Liver (tissue), 9 donors: ENCODE data around the gene CXCL16. TPM values are rescaled to one million over a fixed set of nuclear protein-coding genes. Genes with fewer than 3 reads are reported as not detected.

Experiments
- DNase-seq: peaks from one replicate; pipeline ENCODE4 v3.0.0-alpha.2; 2017; ENCODE audit warnings: low spot score
- H3K27ac ChIP-seq, 2 donors: one replicate each; pipeline ENCODE4 v1.7.0; 2013; ENCODE audit warnings: inconsistent platforms in 2 of 2, low read length in 2 of 2, control low read depth in 1 of 2, low read depth in 1 of 2, mild to moderate bottlenecking in 1 of 2
- H3K27me3 ChIP-seq, 4 donors: one replicate each; pipeline versions ENCODE4 v1.6.1 to v1.7.0; 2013; ENCODE audit warnings: low read length in 3 of 4, inconsistent platforms in 1 of 4, mild to moderate bottlenecking in 1 of 4, moderate library complexity in 1 of 4; ENCODE audit not compliant: control insufficient read depth in 4 of 4, insufficient read depth in 4 of 4
- H3K36me3 ChIP-seq, 4 donors: one replicate each; pipeline versions ENCODE4 v1.6.1 to v1.7.0; 2013; ENCODE audit warnings: low read length in 3 of 4, mild to moderate bottlenecking in 3 of 4, low read depth in 1 of 4, moderate library complexity in 1 of 4; ENCODE audit not compliant: control insufficient read depth in 4 of 4, insufficient read depth in 3 of 4
- H3K4me1 ChIP-seq, 4 donors: one replicate each; pipeline versions ENCODE4 v1.6.1 to v1.7.0; 2013; ENCODE audit warnings: low read length in 3 of 4, mild to moderate bottlenecking in 3 of 4, moderate library complexity in 1 of 4; ENCODE audit not compliant: control insufficient read depth in 4 of 4, insufficient read depth in 4 of 4
- H3K4me3 ChIP-seq, 3 donors: one replicate each; pipeline versions ENCODE4 v1.6.1 to v1.7.0; 2013; ENCODE audit warnings: low read length in 3 of 3, control low read depth in 1 of 3, low read depth in 1 of 3, mild to moderate bottlenecking in 1 of 3
- H3K9ac ChIP-seq, 2 donors: one replicate each; pipeline ENCODE4 v1.7.0; 2013; ENCODE audit warnings: low read length in 2 of 2, mild to moderate bottlenecking in 2 of 2, moderate library complexity in 2 of 2, control low read depth in 1 of 2, low read depth in 1 of 2
- H3K9me3 ChIP-seq, 4 donors: one replicate each; pipeline versions ENCODE4 v1.6.1 to v1.7.0; 2013; ENCODE audit warnings: low read length in 3 of 4; ENCODE audit not compliant: control insufficient read depth in 4 of 4
- ATF3 ChIP-seq: IDR thresholded peaks from 2 replicates; pipeline ENCODE4 v1.6.1; 2016; ENCODE audit warnings: antibody characterized with exemption
- CTCF ChIP-seq: fragments of 150-350 bp; IDR thresholded peaks from 2 replicates; pipeline ENCODE4 v1.5.1; 2017; ENCODE audit warnings: improper control_type of control experiment, low read depth, low read length; ENCODE audit not compliant: missing input control
- EGR1 ChIP-seq, 2 donors: IDR thresholded peaks; 2 replicates each; pipeline ENCODE4 v1.6.1; 2016 to 2018; ENCODE audit warnings: antibody characterized with exemption in 2 of 2, low read depth in 2 of 2
- FOXA1 ChIP-seq: IDR thresholded peaks from 2 replicates; pipeline ENCODE4 v1.6.1; 2016; ENCODE audit warnings: antibody characterized with exemption
- FOXA2 ChIP-seq: IDR thresholded peaks from 2 replicates; pipeline ENCODE4 v1.6.1; 2016; ENCODE audit warnings: antibody characterized with exemption
- GABPA ChIP-seq, 2 donors: IDR thresholded peaks in 1 of 2; conservative IDR thresholded peaks in 1 of 2; 2 replicates each; pipeline ENCODE4 v1.6.1; 2016; ENCODE audit warnings: antibody characterized with exemption in 2 of 2, mild to moderate bottlenecking in 1 of 2, moderate library complexity in 1 of 2
- HNF4A ChIP-seq, 2 donors: conservative IDR thresholded peaks; 2 replicates each; pipeline ENCODE4 v1.6.1; 2016; ENCODE audit warnings: antibody characterized with exemption in 2 of 2, mild to moderate bottlenecking in 2 of 2
- JUND ChIP-seq, 2 donors: IDR thresholded peaks; 2 replicates each; pipeline ENCODE4 v1.6.1; 2016; ENCODE audit warnings: antibody characterized with exemption in 2 of 2
- NR2F2 ChIP-seq: IDR thresholded peaks from 2 replicates; pipeline ENCODE4 v1.6.1; 2016; ENCODE audit warnings: antibody characterized with exemption
- RAD21 ChIP-seq, 2 donors: IDR thresholded peaks; 2 replicates each; pipeline ENCODE4 v1.6.1; 2016; ENCODE audit warnings: antibody characterized with exemption in 2 of 2, mild to moderate bottlenecking in 2 of 2
- REST ChIP-seq: IDR thresholded peaks from 2 replicates; pipeline ENCODE4 v1.6.1; 2016; ENCODE audit warnings: antibody characterized with exemption, mild to moderate bottlenecking
- RXRA ChIP-seq, 2 donors: IDR thresholded peaks; 2 replicates each; pipeline ENCODE4 v1.6.1; 2017 to 2018; ENCODE audit warnings: antibody characterized with exemption in 2 of 2, mild to moderate bottlenecking in 1 of 2
- SP1 ChIP-seq: IDR thresholded peaks from 2 replicates; pipeline ENCODE4 v1.6.1; 2018; ENCODE audit warnings: antibody characterized with exemption, mild to moderate bottlenecking
- TAF1 ChIP-seq: conservative IDR thresholded peaks from 2 replicates; pipeline ENCODE4 v1.6.1; 2016; ENCODE audit warnings: antibody characterized with exemption, mild to moderate bottlenecking
- YY1 ChIP-seq: IDR thresholded peaks from 2 replicates; pipeline ENCODE4 v1.6.1; 2016; ENCODE audit warnings: antibody characterized with exemption, mild to moderate bottlenecking
- ZBTB33 ChIP-seq: IDR thresholded peaks from 2 replicates; pipeline ENCODE4 v1.6.1; 2016; ENCODE audit warnings: antibody characterized with exemption
- WGBS: extraction: QIAGEN DNeasy Blood & Tissue Kit; methylation state at CpG from one replicate; pipeline ENCODE4 v1.1.7; 2013; 5-methylcytosine and 5-hydroxymethylcytosine counted together
- polyA plus RNA-seq, 2 donors: library from polyadenylated mRNA; stranded (reverse) in 1 of 2; unstranded in 1 of 2; fragments of 200-250 nt in 1 of 2; fragments of >200 nt in 1 of 2; fragmentation: Nextera tagmentation in 1 of 2; extraction: Ambion mirVana in 1 of 2; gene quantifications; one replicate each; pipeline versions ENCODE4 v1.2.1 to v1.2.3, GENCODE V29; 2013 to 2015
- total RNA-seq, 2 donors: library from RNA; depleted of rRNA; stranded (reverse); fragments of >200 nt; gene quantifications; one replicate each; pipeline ENCODE4 v1.2.3, GENCODE V29; 2014
- donor health status: healthy.
- donor health status: healthy.
- donor health status: healthy.
- donor health status: healthy.
- donor health status: healthy.

Gene CXCL16
- total and polyA plus RNA-seq, 4 donors = 10.7 to 41.1 (median 16.1) TPM

- Histone ChIP-seq H3K4me1 (peaks cover 2 to 8% (median 5%) of the 10 kb centered on the region in 4 donors), H3K36me3 (no peaks in the 10 kb centered on the region), H3K27me3 (no peaks in the 10 kb centered on the region), H3K9ac (no peak overlapping the region), H3K4me3 (no peak overlapping the region), H3K9me3 (no peaks in the 10 kb centered on the region), H3K27ac (no peak overlapping the region)
- DNase-seq = no peak
- WGBS = 85% methylated on average over 9 of the region's 9 CpGs
- TF ChIP-seq CTCF = no peak
- no peak for TF ChIP-seq RAD21 (IDR thresholded peaks at IDR 0.05)
- no peak for TF ChIP-seq JUND (IDR thresholded peaks at IDR 0.05)
- no peak for TF ChIP-seq EGR1 (IDR thresholded peaks at IDR 0.05; ENCODE audit: low read depth in 2 of 2)
- no peak for TF ChIP-seq SP1
- TF ChIP-seq TAF1 = no peak
- TF ChIP-seq GABPA (IDR thresholded peaks at IDR 0.05 in 1 of 2, conservative IDR thresholded peaks at IDR 0.05 in 1 of 2) = no peak
These were observed 4.2 kb upstream of the CXCL16 start for GRCh38 chr17:4743898-4744297.

GRCh38 chr17:4743216-4743615, 3.5 kb upstream of the CXCL16 start:
- no peak for TF ChIP-seq EGR1 (IDR thresholded peaks at IDR 0.05; ENCODE audit: low read depth in 2 of 2)
- no peak for TF ChIP-seq CTCF
- no peak for TF ChIP-seq FOXA2
- no peak for TF ChIP-seq TAF1
- no peak for TF ChIP-seq ATF3
- TF ChIP-seq YY1 = no peak
- TF ChIP-seq GABPA (IDR thresholded peaks at IDR 0.05 in 1 of 2, conservative IDR thresholded peaks at IDR 0.05 in 1 of 2) = no peak
- TF ChIP-seq SP1 = no peak
- no peak for TF ChIP-seq JUND (IDR thresholded peaks at IDR 0.05)
- no peak for TF ChIP-seq RXRA (IDR thresholded peaks at IDR 0.05)
- no peak for TF ChIP-seq NR2F2
- TF ChIP-seq REST = no peak
- no peak for TF ChIP-seq FOXA1
- TF ChIP-seq HNF4A (conservative IDR thresholded peaks at IDR 0.05) = no peak
- TF ChIP-seq ZBTB33 = no peak
- no peak for TF ChIP-seq RAD21 (IDR thresholded peaks at IDR 0.05)
- H3K9me3 ChIP-seq = no peaks in the 10 kb centered on the region
- no peak overlapping the region for H3K4me3 ChIP-seq
- H3K27ac ChIP-seq = no peak overlapping the region
- no peaks in the 10 kb centered on the region for H3K27me3 ChIP-seq
- H3K36me3 ChIP-seq = no peaks in the 10 kb centered on the region
- H3K4me1 ChIP-seq = peaks cover 2 to 13% (median 8%) of the 10 kb centered on the region in 4 donors
- 95% methylated on average over 8 of the region's 8 CpGs for WGBS
- no peak for DNase-seq
- H3K9ac ChIP-seq = no peak overlapping the region
